GDM1 (cell line): ENCODE measurements around the gene CCDC88C.
A peak's percentile ranks its signal among the peaks of the same experiment; 100 is the strongest.
"Not testable (repeated sequence)": the region's sequence is repeated elsewhere in the genome, so short reads cannot be mapped to it uniquely, and the experiment has no call there.

ENCODE experiments used
- DNase-seq: peaks from one replicate; lab custom pipeline; 2025; lab: John Stamatoyannopoulos, UW

CCDC88C gene, protein sequence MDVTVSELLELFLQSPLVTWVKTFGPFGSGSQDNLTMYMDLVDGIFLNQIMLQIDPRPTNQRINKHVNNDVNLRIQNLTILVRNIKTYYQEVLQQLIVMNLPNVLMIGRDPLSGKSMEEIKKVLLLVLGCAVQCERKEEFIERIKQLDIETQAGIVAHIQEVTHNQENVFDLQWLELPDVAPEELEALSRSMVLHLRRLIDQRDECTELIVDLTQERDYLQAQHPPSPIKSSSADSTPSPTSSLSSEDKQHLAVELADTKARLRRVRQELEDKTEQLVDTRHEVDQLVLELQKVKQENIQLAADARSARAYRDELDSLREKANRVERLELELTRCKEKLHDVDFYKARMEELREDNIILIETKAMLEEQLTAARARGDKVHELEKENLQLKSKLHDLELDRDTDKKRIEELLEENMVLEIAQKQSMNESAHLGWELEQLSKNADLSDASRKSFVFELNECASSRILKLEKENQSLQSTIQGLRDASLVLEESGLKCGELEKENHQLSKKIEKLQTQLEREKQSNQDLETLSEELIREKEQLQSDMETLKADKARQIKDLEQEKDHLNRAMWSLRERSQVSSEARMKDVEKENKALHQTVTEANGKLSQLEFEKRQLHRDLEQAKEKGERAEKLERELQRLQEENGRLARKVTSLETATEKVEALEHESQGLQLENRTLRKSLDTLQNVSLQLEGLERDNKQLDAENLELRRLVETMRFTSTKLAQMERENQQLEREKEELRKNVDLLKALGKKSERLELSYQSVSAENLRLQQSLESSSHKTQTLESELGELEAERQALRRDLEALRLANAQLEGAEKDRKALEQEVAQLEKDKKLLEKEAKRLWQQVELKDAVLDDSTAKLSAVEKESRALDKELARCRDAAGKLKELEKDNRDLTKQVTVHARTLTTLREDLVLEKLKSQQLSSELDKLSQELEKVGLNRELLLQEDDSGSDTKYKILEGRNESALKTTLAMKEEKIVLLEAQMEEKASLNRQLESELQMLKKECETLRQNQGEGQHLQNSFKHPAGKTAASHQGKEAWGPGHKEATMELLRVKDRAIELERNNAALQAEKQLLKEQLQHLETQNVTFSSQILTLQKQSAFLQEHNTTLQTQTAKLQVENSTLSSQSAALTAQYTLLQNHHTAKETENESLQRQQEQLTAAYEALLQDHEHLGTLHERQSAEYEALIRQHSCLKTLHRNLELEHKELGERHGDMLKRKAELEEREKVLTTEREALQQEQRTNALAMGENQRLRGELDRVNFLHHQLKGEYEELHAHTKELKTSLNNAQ (N-terminal part only)

GRCh38 chr14:91417120-91417982, at the start of gene CCDC88C:
TSS of gene CCDC88C (minus strand) at chr14:91417820. CDS start at chr14:91417690, 130 bp downstream.
- peak; percentile 64 for DNase-seq

DNA sequence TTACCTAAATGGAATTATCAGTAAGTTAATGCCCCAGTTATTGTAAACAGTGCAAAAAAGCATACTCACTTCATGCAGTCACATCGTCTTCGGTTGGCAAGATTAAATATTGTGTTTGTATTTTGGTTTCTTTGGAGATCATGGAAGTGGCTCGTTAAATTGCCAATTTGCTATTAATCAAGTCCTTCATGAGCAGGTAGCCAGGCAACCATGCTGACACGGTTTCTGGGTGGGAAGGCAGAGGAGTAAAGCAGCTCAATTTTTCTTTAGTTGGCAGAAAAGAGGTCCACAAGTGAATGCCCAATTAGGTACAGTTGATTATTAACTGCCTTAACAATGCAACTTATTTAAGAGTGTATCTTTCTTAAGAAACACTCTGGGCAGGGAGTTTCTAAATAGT, 48.6 kb upstream of the CCDC88C start:
- DNase-seq, result no peak

DNA sequence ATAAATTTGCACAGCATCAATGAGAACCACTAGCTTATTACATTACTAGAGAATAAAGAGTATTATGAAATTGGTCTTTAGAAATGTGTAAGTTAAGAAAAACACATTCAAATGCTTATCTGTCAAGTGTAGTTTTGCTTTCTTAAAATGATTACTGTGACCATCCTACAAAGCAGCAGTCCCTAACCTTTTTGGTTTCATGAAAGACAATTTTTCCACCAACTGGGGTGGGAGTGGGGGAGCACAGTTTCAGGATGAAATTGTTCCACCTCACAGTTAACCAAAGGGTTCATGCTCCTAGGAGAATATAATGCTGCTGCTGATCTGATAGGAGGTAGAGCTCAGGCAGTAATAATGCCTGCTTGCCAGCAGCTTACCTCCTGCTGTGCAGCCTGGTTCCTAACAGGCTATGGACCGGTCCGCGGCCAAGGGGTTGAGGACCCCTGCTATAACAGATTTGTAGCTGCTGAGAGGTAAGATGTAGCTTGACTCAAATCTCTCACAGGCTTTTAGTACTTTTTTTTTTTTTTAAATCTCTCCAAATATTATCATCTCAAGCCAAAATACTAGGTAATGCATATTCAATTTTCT, 47.1 kb upstream of the CCDC88C start:
- no peak for DNase-seq

DNA sequence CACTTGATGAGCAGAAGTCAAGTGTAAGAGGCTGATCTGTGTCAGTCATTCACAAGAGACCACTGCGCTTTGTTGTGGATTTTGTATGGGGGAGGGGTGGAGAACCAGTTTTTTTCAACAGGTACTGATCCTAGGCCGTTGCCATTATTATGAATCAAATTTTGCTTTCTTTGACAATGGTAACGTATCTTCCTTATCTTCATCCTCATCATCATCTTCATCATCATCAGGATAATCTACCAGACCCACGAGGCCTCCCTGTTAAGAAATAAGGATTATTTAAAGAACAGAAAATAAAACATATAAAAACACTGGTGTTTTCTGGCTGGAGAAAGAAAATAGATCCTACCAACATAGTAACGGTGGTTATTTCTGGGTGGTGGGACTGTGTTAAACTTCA, 41.0 kb upstream of the CCDC88C start:
- no peak for DNase-seq

DNA sequence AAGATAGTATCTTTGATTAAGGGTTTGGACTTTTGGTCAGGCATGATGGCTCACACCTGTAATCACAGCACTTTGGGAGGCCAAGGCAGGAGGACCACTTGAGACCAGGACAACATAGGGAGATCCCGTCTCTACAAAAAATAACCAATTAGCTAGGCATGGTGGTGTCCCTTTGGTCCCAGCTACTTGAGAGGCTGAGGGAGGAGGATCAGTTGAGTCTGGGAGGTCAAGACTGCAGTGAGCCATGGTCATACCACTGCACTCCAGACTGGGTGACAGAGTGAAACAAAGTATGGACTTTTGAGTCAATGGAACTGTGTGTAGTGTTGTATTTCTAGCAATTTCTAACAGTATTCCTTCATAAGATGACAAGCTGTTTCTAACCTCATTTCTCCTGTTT, 38.7 kb upstream of the CCDC88C start:
- DNase-seq, result no peak

- DNase-seq, result no peak
These were observed 37.0 kb upstream of the CCDC88C start for GRCh38 chr14:91454580-91454979.

DNA sequence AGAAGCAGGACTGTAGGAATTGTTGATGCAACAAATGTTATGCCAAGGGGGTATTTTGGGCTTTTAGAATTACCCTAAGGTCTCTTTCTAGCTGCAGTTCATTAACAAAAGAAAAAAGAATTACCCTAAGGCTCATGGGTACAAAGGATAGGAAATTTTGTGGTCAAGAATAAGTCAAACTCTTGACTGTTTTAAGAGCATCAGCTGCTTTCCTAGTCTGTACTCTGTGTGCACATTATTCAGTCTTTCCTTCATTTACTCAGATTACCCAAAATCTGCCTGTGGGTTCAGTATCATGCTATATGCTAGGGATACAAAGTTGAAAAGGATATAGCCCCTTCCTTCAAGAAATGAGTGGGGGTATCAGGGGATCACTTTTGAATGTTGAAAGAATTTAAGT, 36.5 kb upstream of the CCDC88C start:
- DNase-seq, result no peak

DNA sequence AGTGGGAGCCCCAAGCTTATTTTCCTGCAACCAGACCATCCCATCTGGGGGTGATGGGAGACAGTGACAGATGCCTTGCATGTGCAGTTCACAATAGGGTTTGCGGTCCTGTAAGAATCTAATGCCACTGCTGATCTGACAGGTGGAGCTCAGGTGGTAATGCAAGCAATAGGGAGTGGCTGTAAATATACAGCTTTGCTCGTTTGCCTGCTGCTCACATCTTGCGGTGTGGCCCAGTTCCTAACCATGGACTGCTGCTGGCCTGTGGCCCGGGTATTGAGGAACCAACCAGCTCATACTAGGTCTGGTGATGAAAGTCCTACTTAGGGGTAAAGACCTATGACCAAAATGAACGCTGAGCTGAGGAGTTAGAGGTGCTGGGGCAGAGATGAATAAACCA, 36.1 kb upstream of the CCDC88C start:
- DNase-seq, result no peak

- no peak for DNase-seq
These were observed 26.9 kb upstream of the CCDC88C start for GRCh38 chr14:91444335-91445020.

GRCh38 chr14:91439345-91439744, 21.7 kb upstream of the CCDC88C start:
- DNase-seq, result no peak

- DNase-seq, result no peak
These were observed 21.2 kb upstream of the CCDC88C start for GRCh38 chr14:91438845-91439244.

DNA sequence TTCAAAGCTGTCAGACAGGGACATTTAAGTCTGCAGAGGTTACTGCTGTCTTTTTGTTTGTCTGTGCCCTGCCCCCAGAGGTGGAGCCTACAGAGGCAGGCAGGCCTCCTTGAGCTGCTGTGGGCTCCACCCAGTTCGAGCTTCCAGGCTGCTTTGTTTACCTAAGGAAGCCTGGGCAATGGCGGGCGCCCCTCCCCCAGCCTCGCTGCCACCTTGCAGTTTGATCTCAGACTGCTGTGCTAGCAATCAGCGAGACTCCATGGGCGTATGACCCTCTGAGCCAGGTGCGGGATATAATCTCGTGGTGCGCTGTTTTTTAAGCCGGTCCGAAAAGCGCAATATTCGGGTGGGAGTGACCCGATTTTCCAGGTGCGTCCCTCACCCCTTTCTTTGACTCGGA, 18.6 kb upstream of the CCDC88C start:
- not testable (repeated sequence) for DNase-seq

GRCh38 chr14:91429385-91429784, 11.8 kb upstream of the CCDC88C start:
- DNase-seq, result no peak

- not testable (repeated sequence) for DNase-seq
These were observed 11.3 kb upstream of the CCDC88C start for GRCh38 chr14:91428931-91429330.

- DNase-seq, result not testable (repeated sequence)
These were observed 7.9 kb upstream of the CCDC88C start for GRCh38 chr14:91425531-91425944.

GRCh38 chr14:91424813-91425530, 7.4 kb upstream of the CCDC88C start:
- no peak for DNase-seq

GRCh38 chr14:91420686-91421085, 3.1 kb upstream of the CCDC88C start:
- DNase-seq, result no peak

DNA sequence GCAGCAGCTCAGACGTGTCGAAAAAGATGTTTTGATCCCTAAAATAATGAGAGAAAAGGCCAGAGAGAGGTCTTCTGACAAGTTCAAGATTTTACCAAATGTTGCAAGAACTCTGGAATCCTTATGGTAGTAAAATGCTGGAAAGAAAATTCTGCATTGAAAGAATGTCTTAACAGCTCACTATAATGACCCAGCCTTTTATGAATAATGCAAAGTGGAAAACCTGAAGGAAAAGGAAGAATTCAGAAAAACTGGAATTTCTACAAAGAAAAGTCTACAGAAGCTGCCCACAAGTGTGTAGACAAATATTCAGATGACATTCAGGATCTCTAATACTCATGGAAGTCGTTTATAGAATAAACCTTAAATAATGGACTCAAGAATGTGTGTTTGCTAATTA, 1.8 kb upstream of the CCDC88C start:
- DNase-seq, result no peak

- DNase-seq, result no peak
These were observed 1.4 kb upstream of the CCDC88C start for GRCh38 chr14:91419044-91419397.
